Measurements from ENCODE around the gene PDE11A.

PDE11A gene

DNA sequence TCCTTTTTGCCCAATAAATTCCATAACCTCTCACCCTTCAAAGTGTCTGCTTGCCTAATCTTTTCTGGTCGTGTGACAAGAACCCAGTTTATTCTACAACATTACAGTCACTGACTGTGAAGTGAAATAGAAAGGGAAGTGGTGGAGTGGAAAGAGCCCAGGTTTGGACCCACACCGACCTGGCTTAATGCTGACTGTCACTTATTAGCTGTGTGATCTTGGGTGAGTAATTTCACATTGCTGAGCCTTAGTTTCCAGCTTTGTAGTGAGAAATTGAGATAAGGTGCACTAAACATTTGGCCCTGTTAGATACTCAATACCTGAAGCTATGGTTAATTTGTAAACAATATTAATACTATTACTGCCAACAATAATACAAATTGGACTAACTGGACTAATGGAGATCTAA lies 388.9 kb downstream of the PDE11A start:
- DNase-seq: no peak

- no peak for DNase-seq
These were observed 389.5 kb downstream of the PDE11A start for GRCh38 chr2:177682836-177683660.

- no peak for DNase-seq
These were observed 390.6 kb downstream of the PDE11A start for GRCh38 chr2:177682006-177682405.

GRCh38 chr2:177680866-177681712 lies 391.5 kb downstream of the PDE11A start:
- no peak for DNase-seq

DNA sequence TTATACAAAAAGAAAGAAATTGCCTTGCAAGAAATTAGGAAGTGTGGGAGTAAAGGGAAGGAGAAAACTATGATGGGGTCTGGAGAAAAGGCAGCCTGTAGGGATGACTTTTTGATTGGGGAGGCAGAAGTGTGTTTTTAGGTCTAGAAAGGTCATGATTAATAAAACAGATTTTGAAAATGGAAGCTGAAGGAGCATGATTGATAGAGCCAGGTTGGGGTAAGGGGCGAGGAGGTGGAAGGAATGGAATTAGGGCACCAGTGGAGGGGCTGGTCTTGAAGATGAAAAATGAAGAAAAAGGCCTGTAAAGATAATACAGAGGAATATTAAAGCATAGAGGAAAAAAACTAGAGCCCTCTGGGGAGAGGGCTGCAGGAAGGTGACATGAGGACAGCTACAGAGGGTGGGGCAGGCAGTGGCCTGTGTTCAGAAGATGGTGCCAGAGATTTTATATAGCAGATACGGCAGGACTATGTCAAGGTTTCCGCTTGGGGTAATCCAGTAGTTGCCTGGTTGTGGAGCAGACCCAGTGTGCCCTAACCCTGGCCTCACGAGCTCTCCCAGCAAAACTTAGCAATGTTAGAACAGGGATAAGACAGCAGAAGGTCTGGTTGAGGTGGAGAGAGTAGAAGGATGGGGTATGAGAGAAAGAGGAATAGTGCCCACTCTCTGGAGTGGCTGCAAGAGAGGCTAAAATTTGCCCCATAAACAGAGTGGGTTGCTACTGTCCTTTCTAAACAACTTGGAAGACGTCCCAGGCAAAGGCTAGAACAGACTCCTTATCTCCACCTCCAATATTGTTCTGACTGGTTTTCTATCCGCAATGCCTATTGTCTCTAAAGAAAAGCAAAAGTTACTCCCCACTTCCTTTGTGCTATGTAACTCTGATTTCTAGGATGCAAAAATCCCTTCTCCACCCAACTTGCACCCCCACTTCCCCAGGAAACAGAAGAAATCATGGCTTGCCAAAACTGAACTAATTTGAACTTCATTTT lies 392.7 kb downstream of the PDE11A start:
- no peak for DNase-seq

- DNase-seq: no peak
These were observed 393.6 kb downstream of the PDE11A start for GRCh38 chr2:177678939-177679338.

DNA sequence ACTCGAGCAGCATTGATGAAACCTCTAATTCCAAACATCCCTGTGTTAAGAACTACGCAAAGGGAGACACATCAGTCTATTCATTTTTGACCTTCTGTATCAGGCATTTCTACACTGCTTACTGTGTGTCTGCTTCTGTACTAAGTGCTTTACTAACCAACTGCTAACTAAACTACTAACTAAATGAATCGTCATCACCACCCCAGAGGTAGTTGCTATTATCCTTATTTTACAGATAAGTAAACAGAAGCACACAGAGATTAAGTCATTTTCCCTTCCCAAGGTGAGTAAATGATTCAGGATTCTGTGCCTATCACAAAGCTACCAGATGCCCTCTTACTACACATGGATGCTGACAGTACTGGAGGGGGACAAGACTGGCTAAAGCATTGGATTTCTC lies 395.9 kb downstream of the PDE11A start:
- DNase-seq: no peak

- DNase-seq: no peak
These were observed 396.8 kb downstream of the PDE11A start for GRCh38 chr2:177675825-177676224.

- peak; percentile 70 for DNase-seq
These were observed 397.2 kb downstream of the PDE11A start for GRCh38 chr2:177675350-177675821.

GRCh38 chr2:177673602-177674595 lies 398.7 kb downstream of the PDE11A start:
- no peak for DNase-seq

- DNase-seq: no peak
These were observed 400.9 kb downstream of the PDE11A start for GRCh38 chr2:177671662-177672061.

GRCh38 chr2:177670791-177671535 lies 401.6 kb downstream of the PDE11A start:
- DNase-seq: no peak

GRCh38 chr2:177669625-177670330 lies 402.8 kb downstream of the PDE11A start:
- no peak for DNase-seq

DNA sequence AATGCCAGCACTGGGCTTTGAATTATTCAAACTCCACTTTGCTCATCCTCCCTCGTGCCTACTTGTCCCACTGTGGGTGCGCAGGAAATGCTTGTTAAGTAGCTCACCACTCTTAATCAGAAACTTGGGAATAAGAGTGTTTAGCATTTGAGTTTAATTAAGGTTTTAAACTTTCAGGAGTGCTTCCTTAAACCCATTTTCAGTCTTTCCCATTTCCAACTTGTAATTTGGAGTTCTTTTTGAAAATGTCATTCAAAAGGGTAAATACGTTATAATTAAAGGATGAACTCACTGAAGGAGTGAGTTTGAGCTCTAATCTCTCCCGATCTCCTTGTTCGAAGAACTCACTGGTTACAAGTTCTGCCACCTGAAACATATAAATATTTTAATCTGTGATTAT lies 403.4 kb downstream of the PDE11A start:
- DNase-seq: no peak

GRCh38 chr2:177668617-177669016 lies 404.0 kb downstream of the PDE11A start:
- DNase-seq: no peak

GRCh38 chr2:177667626-177668025 lies 405.0 kb downstream of the PDE11A start:
- no peak for DNase-seq

- DNase-seq: no peak
These were observed 406.2 kb downstream of the PDE11A start for GRCh38 chr2:177666408-177666807.

- DNase-seq: no peak
These were observed 406.6 kb downstream of the PDE11A start for GRCh38 chr2:177665948-177666347.

- no peak for DNase-seq
These were observed 407.2 kb downstream of the PDE11A start for GRCh38 chr2:177665328-177665727.

DNA sequence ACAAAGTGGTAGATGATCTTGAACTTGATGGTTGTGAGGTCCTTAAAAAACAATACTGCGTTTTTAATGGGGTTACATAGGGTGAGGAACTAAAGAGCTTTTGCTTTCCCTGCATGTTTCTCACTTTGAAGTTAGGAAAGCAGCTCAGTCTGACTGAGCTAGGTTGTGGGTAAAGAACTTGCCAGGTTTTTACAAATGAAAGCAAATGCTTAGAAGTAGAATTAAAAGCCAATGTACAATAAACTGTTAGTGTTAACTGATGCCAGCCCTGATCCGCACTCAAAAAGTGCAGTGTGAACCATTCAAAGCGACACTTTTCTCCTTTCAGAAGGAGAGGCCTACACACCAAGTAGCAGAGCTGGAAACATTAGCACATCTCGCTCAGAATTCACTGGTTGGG lies 409.7 kb downstream of the PDE11A start:
- DNase-seq: no peak
